ENCODE results near the gene SLC27A6.

Gene SLC27A6

DNA sequence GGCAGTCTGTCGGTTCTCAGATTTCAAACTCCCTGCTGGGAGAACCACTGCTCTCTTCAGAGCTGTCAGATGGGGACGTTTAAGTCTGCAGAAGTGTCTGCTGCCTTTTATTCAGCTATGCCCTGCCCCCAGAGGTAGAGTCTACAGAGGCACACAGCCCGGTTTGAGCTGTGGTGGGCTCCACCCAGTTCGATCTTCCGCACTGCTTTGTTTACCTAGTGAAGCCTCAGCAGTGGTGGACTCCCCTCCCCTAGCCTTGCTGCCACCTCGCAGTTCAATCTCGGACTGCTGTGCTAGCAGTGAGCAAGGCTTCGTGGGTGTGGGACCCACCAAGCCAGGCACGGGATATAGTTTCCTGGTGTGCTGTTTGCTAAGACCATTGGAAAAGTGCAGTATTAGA, 8.0 kb downstream of the SLC27A6 start:
- TF ChIP-seq, protein P1, sequence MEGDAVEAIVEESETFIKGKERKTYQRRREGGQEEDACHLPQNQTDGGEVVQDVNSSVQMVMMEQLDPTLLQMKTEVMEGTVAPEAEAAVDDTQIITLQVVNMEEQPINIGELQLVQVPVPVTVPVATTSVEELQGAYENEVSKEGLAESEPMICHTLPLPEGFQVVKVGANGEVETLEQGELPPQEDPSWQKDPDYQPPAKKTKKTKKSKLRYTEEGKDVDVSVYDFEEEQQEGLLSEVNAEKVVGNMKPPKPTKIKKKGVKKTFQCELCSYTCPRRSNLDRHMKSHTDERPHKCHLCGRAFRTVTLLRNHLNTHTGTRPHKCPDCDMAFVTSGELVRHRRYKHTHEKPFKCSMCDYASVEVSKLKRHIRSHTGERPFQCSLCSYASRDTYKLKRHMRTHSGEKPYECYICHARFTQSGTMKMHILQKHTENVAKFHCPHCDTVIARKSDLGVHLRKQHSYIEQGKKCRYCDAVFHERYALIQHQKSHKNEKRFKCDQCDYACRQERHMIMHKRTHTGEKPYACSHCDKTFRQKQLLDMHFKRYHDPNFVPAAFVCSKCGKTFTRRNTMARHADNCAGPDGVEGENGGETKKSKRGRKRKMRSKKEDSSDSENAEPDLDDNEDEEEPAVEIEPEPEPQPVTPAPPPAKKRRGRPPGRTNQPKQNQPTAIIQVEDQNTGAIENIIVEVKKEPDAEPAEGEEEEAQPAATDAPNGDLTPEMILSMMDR (IDR thresholded peaks at IDR 0.05; ENCODE audit: low read depth, low read length), result no peak

DNA sequence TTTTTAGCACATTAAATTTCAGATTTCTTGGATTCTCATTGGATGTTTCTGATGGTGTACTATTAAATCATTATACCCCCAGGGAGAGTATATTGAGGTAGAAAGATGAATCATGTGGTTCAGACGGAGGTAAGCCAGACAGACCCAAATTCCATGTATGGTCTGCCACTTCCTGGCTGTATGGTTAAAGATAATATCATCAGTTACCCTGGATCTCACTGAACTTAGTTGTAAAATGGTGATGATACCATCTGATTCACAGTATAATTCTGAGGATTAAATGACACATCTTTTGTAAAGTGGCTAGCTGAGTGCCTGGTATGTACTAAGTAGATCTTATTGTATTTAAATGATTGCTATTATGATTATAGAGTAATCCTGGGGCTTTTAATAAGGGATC, 9.3 kb downstream of the SLC27A6 start:
- TF ChIP-seq, protein P1 (IDR thresholded peaks at IDR 0.05; ENCODE audit: low read depth, low read length), result no peak
- DNase-seq (ENCODE audit: extremely low read depth, low read depth), result no peak

More for the DNA sequence above, 8.0 kb downstream of the SLC27A6 start:
- DNase-seq (ENCODE audit: extremely low read depth, low read depth), result no peak

DNA sequence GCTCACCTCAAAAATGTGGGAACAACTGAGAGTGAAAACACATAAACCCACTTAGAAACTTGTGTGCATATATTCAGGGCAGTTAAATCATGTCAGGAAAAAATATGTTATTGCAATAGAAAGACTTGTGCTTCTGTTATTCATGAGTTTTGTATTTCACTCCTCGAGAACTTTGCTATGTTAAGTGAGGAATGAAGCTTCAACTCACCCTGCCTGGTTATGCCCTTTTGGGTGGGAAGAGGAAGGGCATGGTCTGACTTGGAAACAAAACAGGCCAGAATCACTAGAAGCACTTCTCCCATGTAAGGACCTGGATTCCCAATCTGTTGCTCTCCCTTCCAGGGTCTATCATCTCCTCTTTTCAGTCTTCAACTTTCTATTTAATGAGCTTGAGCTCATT, 14.5 kb downstream of the SLC27A6 start:
- TF ChIP-seq, protein P1 (IDR thresholded peaks at IDR 0.05; ENCODE audit: low read depth, low read length), result no peak
- no peak for DNase-seq (ENCODE audit: extremely low read depth, low read depth)

DNA sequence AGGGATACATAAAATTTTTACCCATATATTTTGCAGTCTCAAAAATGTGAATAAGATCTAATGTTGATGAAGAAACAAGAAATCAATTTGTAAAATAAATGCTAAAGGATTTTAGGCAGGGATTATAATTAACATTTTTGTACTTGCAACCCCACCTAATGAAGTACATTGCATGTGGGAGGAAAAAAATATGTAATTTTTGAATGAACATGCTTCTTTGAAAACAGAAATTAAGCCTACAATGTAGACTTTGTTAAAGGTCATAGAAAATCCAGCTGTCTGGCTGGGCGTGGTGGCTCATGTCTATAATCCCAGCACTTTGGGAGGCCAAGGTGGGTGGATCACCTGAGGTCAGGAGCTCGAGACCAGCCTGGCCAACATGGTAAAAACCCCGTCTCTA, 15.6 kb downstream of the SLC27A6 start:
- DNase-seq (ENCODE audit: extremely low read depth, low read depth), result no peak
- TF ChIP-seq, protein P1 (IDR thresholded peaks at IDR 0.05; ENCODE audit: low read depth, low read length), result no peak

DNA sequence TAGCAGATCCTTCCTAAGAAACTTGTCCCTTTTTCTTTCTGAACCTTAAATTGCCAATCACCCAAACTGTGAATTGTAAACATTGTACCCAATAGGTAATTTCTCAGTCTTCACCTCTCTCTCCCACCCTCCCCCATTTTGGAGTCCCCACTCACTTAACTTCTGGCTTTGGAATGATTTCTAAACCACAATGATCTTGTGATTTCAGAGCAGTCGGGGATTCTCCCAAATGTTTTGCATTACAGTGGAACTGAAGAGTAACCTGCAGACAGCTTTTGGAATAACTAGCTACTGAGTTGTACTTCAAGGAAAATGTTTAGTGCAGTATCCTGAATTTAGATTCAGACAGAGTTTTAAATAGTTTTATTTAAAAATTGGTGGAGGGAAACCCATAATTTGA, 19.2 kb downstream of the SLC27A6 start:
- TF ChIP-seq, protein P1 (IDR thresholded peaks at IDR 0.05; ENCODE audit: low read depth, low read length), result no peak
- DNase-seq (ENCODE audit: extremely low read depth, low read depth), result no peak

DNA sequence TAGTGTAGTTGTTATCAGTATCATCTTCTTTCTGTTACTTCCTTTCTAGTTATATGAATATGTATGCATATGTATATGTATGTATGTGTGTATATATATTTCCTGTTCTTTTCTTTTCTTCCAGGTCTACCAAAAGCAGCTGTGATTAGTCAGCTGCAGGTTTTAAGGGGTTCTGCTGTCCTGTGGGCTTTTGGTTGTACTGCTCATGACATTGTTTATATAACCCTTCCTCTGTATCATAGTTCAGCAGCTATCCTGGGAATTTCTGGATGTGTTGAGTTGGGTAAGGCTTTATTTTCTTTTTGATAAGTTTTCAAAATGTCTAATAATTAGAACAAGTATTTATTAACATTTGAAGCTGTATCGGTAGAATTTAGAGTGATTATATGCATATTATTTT, 23.2 kb downstream of the SLC27A6 start:
- no peak for DNase-seq (ENCODE audit: extremely low read depth, low read depth)
- TF ChIP-seq, protein P1 (IDR thresholded peaks at IDR 0.05; ENCODE audit: low read depth, low read length), result no peak

DNA sequence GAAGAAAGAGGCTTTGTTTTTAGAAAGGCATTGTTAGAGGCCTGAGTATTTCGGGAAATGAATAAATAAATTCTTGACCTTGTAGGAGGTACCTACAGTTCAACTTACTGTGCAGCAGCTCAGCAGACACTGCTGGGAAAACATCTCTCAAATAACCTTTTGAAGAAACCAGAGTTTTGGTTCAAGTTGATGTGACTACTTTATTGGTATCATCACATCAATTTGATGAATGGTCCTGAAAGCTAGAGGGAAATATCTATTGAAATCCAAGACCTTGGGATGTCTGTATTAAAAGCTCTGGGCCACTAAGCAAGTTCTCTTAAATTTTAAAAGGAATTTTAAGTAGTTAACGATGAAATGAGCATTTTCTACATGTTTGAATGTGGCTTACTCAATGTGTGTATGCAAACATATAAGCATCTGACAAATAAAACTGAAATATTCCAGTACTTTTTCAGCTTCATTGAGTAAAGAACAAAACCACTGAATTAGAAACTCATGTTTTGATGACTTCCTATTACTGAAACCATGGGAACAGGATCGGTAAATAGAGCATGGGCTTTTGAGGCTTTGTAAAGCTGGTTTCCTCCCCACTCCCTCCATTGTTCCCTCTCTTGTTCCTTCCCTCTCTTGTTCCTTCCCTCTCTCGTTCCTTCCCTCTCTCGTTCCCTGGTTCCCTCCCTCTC, 36.7 kb downstream of the SLC27A6 start:
- DNase-seq (ENCODE audit: extremely low read depth, low read depth), result no peak
- TF ChIP-seq, protein P1 (IDR thresholded peaks at IDR 0.05; ENCODE audit: low read depth, low read length), result no peak

Measured in AG09319 (cell line).